ENCODE measurements around the gene INVS. TPM values are rescaled to one million over a fixed set of nuclear protein-coding genes. Genes with fewer than 3 reads are reported as not detected.
"Not testable (repeated sequence)": the region's sequence is repeated elsewhere in the genome, so short reads cannot be mapped to it uniquely, and the experiment has no call there.

INVS gene
- total and polyA plus RNA-seq, 3 experiments from 2014 or later, result 9.4 to 18.1 (median 16.8) TPM

GRCh38 chr9:100131875-100132430 lies 32.9 kb downstream of the INVS start:
- H3K36me3 ChIP-seq (ENCODE audit: insufficient read depth, low read length), result no peaks in the 10 kb centered on the region
- no peaks in the 10 kb centered on the region for H3K4me1 Mint-ChIP-seq
- H3K27ac Mint-ChIP-seq, result no peak overlapping the region
- peaks cover 26 to 41% (median 27%) of the 10 kb centered on the region in 3 donors for H3K36me3 Mint-ChIP-seq
- ChIA-PET POLR2A (no interaction called here), CTCF (no interaction called here)
- H3K9me3 Mint-ChIP-seq, result no peaks in the 10 kb centered on the region
- DNase-seq, result no peak
- H3K4me1 ChIP-seq (ENCODE audit: insufficient read depth, low read length), result no peaks in the 10 kb centered on the region
- H3K27me3 Mint-ChIP-seq, result no peaks in the 10 kb centered on the region
- H3K4me3 ChIP-seq (ENCODE audit: low read length), result no peak overlapping the region
- H3K27ac ChIP-seq (ENCODE audit: low read depth, low read length), result no peak overlapping the region
- no peaks in the 10 kb centered on the region for H3K27me3 ChIP-seq (ENCODE audit: insufficient read depth, low read length, poor library complexity, severe bottlenecking)
- no peaks in the 10 kb centered on the region for H3K9me3 ChIP-seq (ENCODE audit: low read length)
- no peak overlapping the region for H3K4me3 Mint-ChIP-seq

- Mint-ChIP-seq H3K27me3 (no peaks in the 10 kb centered on the region), H3K4me1 (no peaks in the 10 kb centered on the region), H3K9me3 (no peaks in the 10 kb centered on the region), H3K27ac (no peak overlapping the region), H3K36me3 (peaks cover 16 to 27% (median 18%) of the 10 kb centered on the region in 3 donors), H3K4me3 (no peak overlapping the region)
- Histone ChIP-seq H3K27ac (ENCODE audit: low read depth, low read length) (no peak overlapping the region), H3K9me3 (ENCODE audit: low read length) (no peaks in the 10 kb centered on the region), H3K27me3 (ENCODE audit: insufficient read depth, low read length, poor library complexity, severe bottlenecking) (no peaks in the 10 kb centered on the region), H3K4me3 (ENCODE audit: low read length) (no peak overlapping the region), H3K36me3 (ENCODE audit: insufficient read depth, low read length) (no peaks in the 10 kb centered on the region), H3K4me1 (ENCODE audit: insufficient read depth, low read length) (no peaks in the 10 kb centered on the region)
- CTCF ChIA-PET, result no interaction called here
- no peak for DNase-seq
- POLR2A ChIA-PET, result no interaction called here
Observed at GRCh38 chr9:100134731-100135130, 35.7 kb downstream of the INVS start.

GRCh38 chr9:100136799-100137198 lies 37.8 kb downstream of the INVS start:
- H3K27me3 ChIP-seq (ENCODE audit: insufficient read depth, low read length, poor library complexity, severe bottlenecking); POLR2A ChIA-PET; H3K4me1 Mint-ChIP-seq; H3K4me3 Mint-ChIP-seq; H3K27me3 Mint-ChIP-seq; H3K9me3 Mint-ChIP-seq; CTCF ChIA-PET; DNase-seq; H3K4me3 ChIP-seq (ENCODE audit: low read length); H3K27ac ChIP-seq (ENCODE audit: low read depth, low read length); H3K36me3 ChIP-seq (ENCODE audit: insufficient read depth, low read length); H3K9me3 ChIP-seq (ENCODE audit: low read length); H3K4me1 ChIP-seq (ENCODE audit: insufficient read depth, low read length): not testable (repeated sequence)
- Mint-ChIP-seq H3K36me3 (peaks cover 16 to 17% (median 16%) of the 10 kb centered on the region in 3 donors), H3K27ac (peak overlapping the region in 1 of 8 donors; percentile 19)

- H3K36me3 ChIP-seq (ENCODE audit: insufficient read depth, low read length); POLR2A ChIA-PET; H3K9me3 ChIP-seq (ENCODE audit: low read length); CTCF ChIA-PET; H3K9me3 Mint-ChIP-seq; H3K4me1 Mint-ChIP-seq; DNase-seq; H3K36me3 Mint-ChIP-seq; H3K4me3 Mint-ChIP-seq; H3K4me3 ChIP-seq (ENCODE audit: low read length); H3K27ac ChIP-seq (ENCODE audit: low read depth, low read length); H3K27me3 ChIP-seq (ENCODE audit: insufficient read depth, low read length, poor library complexity, severe bottlenecking); H3K27me3 Mint-ChIP-seq; H3K4me1 ChIP-seq (ENCODE audit: insufficient read depth, low read length): not testable (repeated sequence)
- peak overlapping the region in 1 of 8 donors; percentile 32 for H3K27ac Mint-ChIP-seq
Observed at GRCh38 chr9:100140303-100140702, 41.3 kb downstream of the INVS start.

- H3K9me3 Mint-ChIP-seq, result not testable (repeated sequence)
Observed at GRCh38 chr9:100141862-100142261, 42.8 kb downstream of the INVS start.

GRCh38 chr9:100145167-100145934 lies 46.3 kb downstream of the INVS start:
- H3K9me3 Mint-ChIP-seq; CTCF ChIA-PET; DNase-seq; H3K27me3 Mint-ChIP-seq; H3K4me3 Mint-ChIP-seq; H3K36me3 Mint-ChIP-seq; H3K27ac ChIP-seq (ENCODE audit: low read depth, low read length); H3K4me1 Mint-ChIP-seq; POLR2A ChIA-PET; H3K27me3 ChIP-seq (ENCODE audit: insufficient read depth, low read length, poor library complexity, severe bottlenecking); H3K9me3 ChIP-seq (ENCODE audit: low read length); H3K36me3 ChIP-seq (ENCODE audit: insufficient read depth, low read length); H3K4me3 ChIP-seq (ENCODE audit: low read length); H3K4me1 ChIP-seq (ENCODE audit: insufficient read depth, low read length): not testable (repeated sequence)
- H3K27ac Mint-ChIP-seq, result peak overlapping the region in 2 of 8 donors; percentile 31 to 39

More at GRCh38 chr9:100141862-100142261, 42.8 kb downstream of the INVS start:
- H3K27me3 ChIP-seq (ENCODE audit: insufficient read depth, low read length, poor library complexity, severe bottlenecking); H3K4me1 ChIP-seq (ENCODE audit: insufficient read depth, low read length); H3K4me3 Mint-ChIP-seq; POLR2A ChIA-PET; H3K4me1 Mint-ChIP-seq; H3K9me3 ChIP-seq (ENCODE audit: low read length); H3K27me3 Mint-ChIP-seq; H3K36me3 Mint-ChIP-seq; CTCF ChIA-PET; H3K27ac Mint-ChIP-seq; DNase-seq; H3K4me3 ChIP-seq (ENCODE audit: low read length); H3K27ac ChIP-seq (ENCODE audit: low read depth, low read length); H3K36me3 ChIP-seq (ENCODE audit: insufficient read depth, low read length): not testable (repeated sequence)

- POLR2A ChIA-PET; DNase-seq; H3K36me3 ChIP-seq (ENCODE audit: insufficient read depth, low read length); H3K9me3 Mint-ChIP-seq; CTCF ChIA-PET; H3K4me3 Mint-ChIP-seq; H3K36me3 Mint-ChIP-seq; H3K9me3 ChIP-seq (ENCODE audit: low read length); H3K27me3 Mint-ChIP-seq; H3K4me1 Mint-ChIP-seq; H3K27ac ChIP-seq (ENCODE audit: low read depth, low read length); H3K4me1 ChIP-seq (ENCODE audit: insufficient read depth, low read length); H3K4me3 ChIP-seq (ENCODE audit: low read length); H3K27me3 ChIP-seq (ENCODE audit: insufficient read depth, low read length, poor library complexity, severe bottlenecking): not testable (repeated sequence)
- H3K27ac Mint-ChIP-seq, result peak overlapping the region in 1 of 8 donors; percentile 58
Observed at GRCh38 chr9:100145976-100146375, 46.9 kb downstream of the INVS start.

GRCh38 chr9:100150214-100150613 lies 51.2 kb downstream of the INVS start:
- H3K27me3 ChIP-seq (ENCODE audit: insufficient read depth, low read length, poor library complexity, severe bottlenecking), result no peaks in the 10 kb centered on the region
- Mint-ChIP-seq H3K27ac (no peak overlapping the region), H3K27me3 (no peaks in the 10 kb centered on the region), H3K36me3 (peaks cover 0 to 5% (median 3%) of the 10 kb centered on the region in 3 donors), H3K4me3 (no peak overlapping the region), H3K9me3 (no peaks in the 10 kb centered on the region), H3K4me1 (peaks cover 0 to 4% (median 0%) of the 10 kb centered on the region in 3 donors)
- no peak overlapping the region for H3K27ac ChIP-seq (ENCODE audit: low read depth, low read length)
- H3K36me3 ChIP-seq (ENCODE audit: insufficient read depth, low read length), result no peaks in the 10 kb centered on the region
- H3K9me3 ChIP-seq (ENCODE audit: low read length), result no peaks in the 10 kb centered on the region
- CTCF ChIA-PET, result no interaction called here
- no peaks in the 10 kb centered on the region for H3K4me1 ChIP-seq (ENCODE audit: insufficient read depth, low read length)
- POLR2A ChIA-PET, result no interaction called here
- H3K4me3 ChIP-seq (ENCODE audit: low read length), result no peak overlapping the region
- no peak for DNase-seq

All from CD8-positive, alpha-beta memory T cell (primary cell).